NT2/D1 (cell line): ENCODE data around the gene TMPRSS13.

Experiments used
- DNase-seq: peaks from one replicate; pipeline ENCODE4 v3.0.0-alpha.2; 2011; ENCODE audit warnings: low read depth, low spot score
- H3K27me3 ChIP-seq: 2 replicates; pipeline ENCODE4 v1.6.0; 2011; ENCODE audit warnings: mild to moderate bottlenecking; ENCODE audit not compliant: insufficient read length, insufficient read depth
- H3K36me3 ChIP-seq: 2 replicates; pipeline ENCODE4 v1.6.1; 2011; ENCODE audit warnings: mild to moderate bottlenecking, low read length, mixed read lengths; ENCODE audit not compliant: insufficient read depth, insufficient read length
- H3K4me1 ChIP-seq: 2 replicates; pipeline ENCODE4 v1.5.1; 2011; ENCODE audit not compliant: insufficient read depth, insufficient read length
- H3K4me3 ChIP-seq: 2 replicates; pipeline ENCODE4 v1.5.1; 2011; ENCODE audit warnings: low read depth; ENCODE audit not compliant: insufficient read length
- H3K9ac ChIP-seq: 2 replicates; pipeline ENCODE4 v1.6.0; 2011; ENCODE audit warnings: low read depth; ENCODE audit not compliant: insufficient read length
- H3K9me3 ChIP-seq: 2 replicates; pipeline ENCODE4 v1.5.1; 2011; ENCODE audit warnings: mild to moderate bottlenecking, low read length; ENCODE audit not compliant: insufficient read depth
- SUZ12 ChIP-seq: IDR thresholded peaks from 2 replicates; pipeline ENCODE4 v1.6.1; 2011; ENCODE audit not compliant: insufficient read length, insufficient read depth; ENCODE audit errors: extremely low read depth
- YY1 ChIP-seq: IDR thresholded peaks from 2 replicates; pipeline ENCODE4 v1.6.1; 2011; ENCODE audit not compliant: insufficient read length, insufficient read depth
- ZNF274 ChIP-seq: IDR thresholded peaks from 2 replicates; pipeline ENCODE4 v1.6.1; 2011; ENCODE audit warnings: mild to moderate bottlenecking, low read depth, low read length

The TMPRSS13 gene

GRCh38 chr11:117888139-117888566 is 41.0 kb downstream of the TMPRSS13 start:
- peaks cover 2% of the 10 kb centered on the region for H3K4me1 ChIP-seq
- H3K4me3 ChIP-seq = no peak overlapping the region
- H3K9ac ChIP-seq = no peak overlapping the region
- H3K9me3 ChIP-seq = no peaks in the 10 kb centered on the region
- H3K27me3 ChIP-seq = no peaks in the 10 kb centered on the region
- TF ChIP-seq YY1 = no peak
- TF ChIP-seq ZNF274 = no peak
- TF ChIP-seq SUZ12 = no peak
- DNase-seq = no peak
- no peaks in the 10 kb centered on the region for H3K36me3 ChIP-seq

- no peaks in the 10 kb centered on the region for H3K36me3 ChIP-seq
- no peak overlapping the region for H3K4me3 ChIP-seq
- no peak for DNase-seq
- no peak for TF ChIP-seq SUZ12
- TF ChIP-seq YY1 = no peak
- no peak for TF ChIP-seq ZNF274
- no peaks in the 10 kb centered on the region for H3K27me3 ChIP-seq
- H3K9ac ChIP-seq = no peak overlapping the region
- no peaks in the 10 kb centered on the region for H3K9me3 ChIP-seq
- peaks cover 2% of the 10 kb centered on the region for H3K4me1 ChIP-seq
Measured at GRCh38 chr11:117887431-117888138, 41.6 kb downstream of the TMPRSS13 start.

GRCh38 chr11:117885777-117886176 is 43.4 kb downstream of the TMPRSS13 start:
- no peak overlapping the region for H3K9ac ChIP-seq
- no peaks in the 10 kb centered on the region for H3K9me3 ChIP-seq
- no peak for DNase-seq
- H3K27me3 ChIP-seq = peaks cover 11% of the 10 kb centered on the region
- peaks cover 2% of the 10 kb centered on the region for H3K4me1 ChIP-seq
- H3K36me3 ChIP-seq = no peaks in the 10 kb centered on the region
- no peak for TF ChIP-seq ZNF274
- TF ChIP-seq YY1 = no peak
- TF ChIP-seq SUZ12 = no peak
- H3K4me3 ChIP-seq = no peak overlapping the region

GRCh38 chr11:117884994-117885393 is 44.2 kb downstream of the TMPRSS13 start:
- no peak for DNase-seq
- no peak overlapping the region for H3K9ac ChIP-seq
- H3K9me3 ChIP-seq = no peaks in the 10 kb centered on the region
- H3K4me1 ChIP-seq = peaks cover 2% of the 10 kb centered on the region
- no peak overlapping the region for H3K4me3 ChIP-seq
- H3K36me3 ChIP-seq = no peaks in the 10 kb centered on the region
- H3K27me3 ChIP-seq = peaks cover 12% of the 10 kb centered on the region
- TF ChIP-seq YY1 (no peak), ZNF274 (no peak), SUZ12 (no peak)

- no peak overlapping the region for H3K4me3 ChIP-seq
- H3K9me3 ChIP-seq = no peaks in the 10 kb centered on the region
- DNase-seq = no peak
- TF ChIP-seq SUZ12 (no peak), ZNF274 (no peak), YY1 (no peak)
- H3K4me1 ChIP-seq = peaks cover 3% of the 10 kb centered on the region
- H3K9ac ChIP-seq = no peak overlapping the region
- H3K27me3 ChIP-seq = peaks cover 25% of the 10 kb centered on the region
- H3K36me3 ChIP-seq = no peaks in the 10 kb centered on the region
Measured at GRCh38 chr11:117883063-117883462, 46.1 kb downstream of the TMPRSS13 start.

- Histone ChIP-seq H3K9me3 (no peaks in the 10 kb centered on the region), H3K36me3 (no peaks in the 10 kb centered on the region), H3K4me1 (peaks cover 3% of the 10 kb centered on the region), H3K4me3 (no peak overlapping the region), H3K27me3 (peaks cover 25% of the 10 kb centered on the region), H3K9ac (no peak overlapping the region)
- TF ChIP-seq SUZ12 (no peak), YY1 (no peak), ZNF274 (no peak)
- no peak for DNase-seq
Measured at GRCh38 chr11:117882311-117882905, 46.8 kb downstream of the TMPRSS13 start.

- Histone ChIP-seq H3K4me3 (no peak overlapping the region), H3K4me1 (peaks cover 3% of the 10 kb centered on the region), H3K9ac (no peak overlapping the region), H3K9me3 (no peaks in the 10 kb centered on the region), H3K27me3 (peaks cover 31% of the 10 kb centered on the region), H3K36me3 (no peaks in the 10 kb centered on the region)
- TF ChIP-seq YY1 (no peak), ZNF274 (no peak), SUZ12 (no peak)
- no peak for DNase-seq
Measured at GRCh38 chr11:117881217-117881616, 48.0 kb downstream of the TMPRSS13 start.
